Type B pancreatic cell (in vitro differentiated cells): ENCODE data around the gene CENPM. TPM values are rescaled to one million over a fixed set of nuclear protein-coding genes. Genes with fewer than 3 reads are reported as not detected.

ENCODE experiments used
- DNase-seq: peaks from one replicate; pipeline ENCODE4 v3.0.0; 2021; ENCODE audit warnings: mixed read lengths; ENCODE audit not compliant: unreplicated experiment; ENCODE audit errors: extremely low spot score
- H3K27ac Mint-ChIP-seq: 2 replicates; pipeline ENCODE4 v1.8.0; 2021; ENCODE audit warnings: mild to moderate bottlenecking, mixed read lengths
- H3K27me3 Mint-ChIP-seq: 2 replicates; pipeline ENCODE4 v1.8.0; 2021; ENCODE audit warnings: mixed read lengths
- H3K36me3 Mint-ChIP-seq: 2 replicates; pipeline ENCODE4 v1.8.0; 2021; ENCODE audit warnings: mixed read lengths
- H3K4me1 Mint-ChIP-seq: one replicate; pipeline ENCODE4 v1.8.0; 2021; ENCODE audit warnings: mixed read lengths; ENCODE audit not compliant: unreplicated experiment
- H3K4me3 Mint-ChIP-seq: 2 replicates; pipeline ENCODE4 v1.8.0; 2021; ENCODE audit warnings: mild to moderate bottlenecking, mixed read lengths
- H3K9me3 Mint-ChIP-seq: 2 replicates; pipeline ENCODE4 v1.8.0; 2021; ENCODE audit warnings: mixed read lengths
- CTCF ChIP-seq: fragments of 200-600 bp; sonication (generic); conservative IDR thresholded peaks from 2 replicates; pipeline ENCODE4 v1.5.0; 2021; ENCODE audit warnings: antibody characterized with exemption, mild to moderate bottlenecking
- total RNA-seq: library from RNA; stranded (reverse); gene quantifications from 2 replicates; pipeline ENCODE4 v1.2.1, GENCODE V29; 2021; ENCODE audit warnings: low replicate concordance

The CENPM gene
- total RNA-seq, 1 donor from 2014 or later = 29.4 TPM

DNA sequence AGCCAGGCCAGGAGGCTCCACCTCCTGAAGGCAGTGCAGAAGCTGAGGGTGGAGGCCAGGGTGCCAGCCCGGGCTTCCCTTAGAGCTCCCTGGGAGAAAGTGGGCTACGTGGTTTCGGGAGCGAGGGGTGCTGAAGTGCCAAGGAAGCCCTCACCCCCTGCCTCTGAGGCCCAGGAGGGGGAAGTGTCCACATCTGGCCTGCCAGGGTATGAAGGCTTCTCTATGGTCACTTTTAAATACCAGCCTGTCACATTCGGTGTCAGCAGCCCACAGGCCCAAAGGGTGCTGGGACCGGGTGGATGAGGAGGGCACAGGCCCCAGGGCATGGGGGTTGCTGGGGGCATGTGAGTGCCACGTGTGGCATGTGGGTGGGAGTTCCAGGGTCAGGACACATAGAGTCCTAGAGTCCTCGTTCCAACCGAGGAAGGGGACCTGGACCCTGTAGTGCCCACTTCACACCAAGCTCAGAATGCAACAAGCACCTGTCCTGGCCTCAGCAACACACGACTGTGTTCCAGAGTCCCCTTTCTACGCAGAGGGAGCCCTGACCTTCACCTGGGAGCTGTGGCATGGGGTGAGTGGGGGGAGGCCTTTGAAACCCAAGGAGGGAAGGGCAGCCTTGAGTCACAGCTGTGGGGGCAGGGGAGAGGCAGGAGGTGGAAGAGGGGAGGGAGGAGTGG is 33.8 kb downstream of the CENPM start:
- Mint-ChIP-seq H3K4me3 (peak overlapping the region; percentile 69), H3K27ac (no peak overlapping the region), H3K9me3 (no peaks in the 10 kb centered on the region), H3K36me3 (no peaks in the 10 kb centered on the region), H3K4me1 (peaks cover 2% of the 10 kb centered on the region), H3K27me3 (peaks cover 63% of the 10 kb centered on the region)
- TF ChIP-seq CTCF = no peak
- no peak for DNase-seq

DNA sequence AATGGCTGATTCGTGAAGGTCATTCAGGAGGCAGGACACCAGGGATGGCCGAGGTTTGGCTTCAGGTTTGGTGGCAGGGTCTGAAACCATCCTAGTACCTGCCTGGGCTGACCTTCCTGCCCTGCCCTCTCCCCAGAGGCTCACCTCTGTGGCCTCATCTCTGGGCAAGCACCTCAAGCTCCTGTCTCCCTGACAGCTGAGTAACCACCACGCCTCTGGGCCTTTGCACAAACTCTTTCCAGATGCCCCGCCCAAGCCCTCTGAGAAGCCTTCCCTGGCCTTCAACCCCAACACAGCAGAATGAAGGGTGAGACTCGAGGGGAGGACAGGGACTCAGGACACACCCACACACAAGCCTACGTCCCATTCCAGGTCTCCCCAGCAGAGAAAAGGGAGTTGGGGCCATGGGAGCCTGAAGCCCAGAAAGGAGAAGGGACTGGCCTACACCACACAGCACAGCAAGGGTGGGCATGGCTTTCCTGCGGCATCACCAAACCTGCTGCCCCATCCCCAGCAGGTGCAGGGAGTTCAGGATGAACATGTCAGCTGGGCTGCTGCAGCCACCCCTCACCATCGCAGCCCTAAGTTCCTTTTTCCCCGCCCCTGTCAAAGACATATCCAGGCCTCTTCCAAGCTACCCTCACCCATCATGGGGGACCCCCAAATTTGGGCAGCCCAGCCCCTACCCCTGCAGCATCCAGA is 34.5 kb downstream of the CENPM start:
- no peak for TF ChIP-seq CTCF
- H3K4me3 Mint-ChIP-seq = peak overlapping the region; percentile 41

GRCh38 chr22:41911001-41911611 is 35.8 kb downstream of the CENPM start:
- no peak overlapping the region for H3K27ac Mint-ChIP-seq
- H3K36me3 Mint-ChIP-seq = no peaks in the 10 kb centered on the region
- no peaks in the 10 kb centered on the region for H3K9me3 Mint-ChIP-seq
- peaks cover 44% of the 10 kb centered on the region for H3K27me3 Mint-ChIP-seq
- no peak for DNase-seq
- TF ChIP-seq CTCF = no peak
- peak overlapping the region; percentile 54 for H3K4me3 Mint-ChIP-seq
- H3K4me1 Mint-ChIP-seq = no peaks in the 10 kb centered on the region

More for the DNA sequence above, 34.5 kb downstream of the CENPM start:
- no peak for DNase-seq
- Mint-ChIP-seq H3K27ac (no peak overlapping the region), H3K36me3 (no peaks in the 10 kb centered on the region), H3K9me3 (no peaks in the 10 kb centered on the region), H3K27me3 (peaks cover 58% of the 10 kb centered on the region), H3K4me1 (no peaks in the 10 kb centered on the region)

- Mint-ChIP-seq H3K4me1 (no peaks in the 10 kb centered on the region), H3K36me3 (peaks cover 5% of the 10 kb centered on the region), H3K4me3 (no peak overlapping the region), H3K27me3 (peaks cover 36% of the 10 kb centered on the region), H3K27ac (no peak overlapping the region), H3K9me3 (no peaks in the 10 kb centered on the region)
- no peak for DNase-seq
- TF ChIP-seq CTCF = no peak
These were observed 36.6 kb downstream of the CENPM start for GRCh38 chr22:41910050-41911000.

DNA sequence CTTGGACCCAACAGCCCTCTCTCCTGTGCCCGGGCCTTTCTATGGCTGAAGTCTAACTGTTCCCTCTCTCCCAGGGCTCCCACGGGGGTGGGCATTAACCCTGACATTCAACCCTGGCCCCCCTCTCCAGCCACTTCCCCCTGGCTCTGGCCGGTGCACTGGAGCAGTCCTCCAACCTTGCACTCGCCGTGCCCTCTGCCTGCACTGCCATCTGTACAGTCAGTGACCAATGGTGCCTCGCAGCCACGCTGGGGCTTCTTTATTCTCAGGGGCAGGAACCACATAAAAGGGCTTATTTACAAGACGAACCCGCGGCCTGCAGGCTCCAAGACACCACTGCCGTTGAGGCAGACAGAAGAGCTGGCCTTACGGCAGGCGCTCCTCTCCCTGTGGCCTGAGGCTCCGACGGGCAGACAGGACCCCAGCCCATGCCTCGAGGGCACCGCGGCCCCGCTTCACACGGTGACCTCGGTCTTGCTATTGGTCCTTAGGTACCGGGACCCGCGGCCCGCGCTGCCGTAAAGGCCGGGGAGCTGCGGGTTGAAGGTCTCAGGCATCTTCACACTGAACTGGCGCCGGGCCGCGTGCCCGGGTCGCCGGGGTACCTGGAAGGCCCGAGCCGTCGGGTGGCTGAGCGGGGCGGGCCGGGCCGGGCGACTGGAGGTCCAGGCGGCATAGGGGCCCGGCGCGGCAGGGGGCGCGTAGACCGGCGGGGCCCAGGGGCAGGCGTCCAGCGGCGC is 37.5 kb downstream of the CENPM start:
- peaks cover 5% of the 10 kb centered on the region for H3K36me3 Mint-ChIP-seq
- no peak for DNase-seq
- peaks cover 33% of the 10 kb centered on the region for H3K27me3 Mint-ChIP-seq

More for the DNA sequence above, 37.5 kb downstream of the CENPM start:
- Mint-ChIP-seq H3K9me3 (no peaks in the 10 kb centered on the region), H3K4me3 (peak overlapping the region; percentile 54), H3K27ac (no peak overlapping the region), H3K4me1 (no peaks in the 10 kb centered on the region)
- TF ChIP-seq CTCF = no peak
